ENCODE data around the gene PHYKPL. TPM values are rescaled to one million over a fixed set of nuclear protein-coding genes. Genes with fewer than 3 reads are reported as not detected.
A peak's percentile ranks its signal among the peaks of the same experiment; 100 is the strongest.

The PHYKPL gene
- total and polyA plus RNA-seq, 8 donors, result 22.9 to 262 (median 44.4) TPM

GRCh38 chr5:178234750-178235587 is 2.4 kb upstream of the PHYKPL start:
- Histone ChIP-seq H3K27ac (no peak overlapping the region), H3K4me3 (no peak overlapping the region), H3K36me3 (peaks cover 4 to 15% (median 6%) of the 10 kb centered on the region in 4 donors), H3K4me1 (peaks cover 11 to 72% (median 46%) of the 10 kb centered on the region in 4 donors), H3K27me3 (no peaks in the 10 kb centered on the region), H3K9me3 (no peaks in the 10 kb centered on the region)
- peak; percentile 73 to 87 for DNase-seq
- no peak for TF ChIP-seq EP300 (IDR thresholded peaks at IDR 0.05)
- TF ChIP-seq CTCF (IDR thresholded peaks at IDR 0.05), result peak in 4 of 7 experiments; percentile 27 to 63 (median 53)
- 23 to 25% (median 23%) methylated on average over 12 of the region's 12 CpGs for WGBS, 5 donors
- intact Hi-C loops (cut with DNase I; ENCODE audit: low total_unique reads), result no loop called here

- 80 to 87% (median 83%) methylated on average over 7 of the region's 7 CpGs for WGBS, 5 donors
- intact Hi-C loops (cut with DNase I; ENCODE audit: low total_unique reads), result no loop called here
- no peak for DNase-seq
- TF ChIP-seq POLR2AphosphoS5 (IDR thresholded peaks at IDR 0.05) (no peak), CTCF (IDR thresholded peaks at IDR 0.05) (no peak), POLR2A (IDR thresholded peaks at IDR 0.05) (no peak), EP300 (IDR thresholded peaks at IDR 0.05) (no peak)
- peaks cover 10 to 22% (median 14%) of the 10 kb centered on the region in 4 donors for H3K36me3 ChIP-seq
- H3K9me3 ChIP-seq, result no peaks in the 10 kb centered on the region
- no peak overlapping the region for H3K4me3 ChIP-seq
- peaks cover 11 to 76% (median 52%) of the 10 kb centered on the region in 4 donors for H3K4me1 ChIP-seq
- no peaks in the 10 kb centered on the region for H3K27me3 ChIP-seq
- H3K27ac ChIP-seq, result no peak overlapping the region
Measured at GRCh38 chr5:178234121-178234749, 1.6 kb upstream of the PHYKPL start.

GRCh38 chr5:178232920-178233429 is 373 bp upstream of the PHYKPL start:
- no peak for DNase-seq
- H3K4me1 ChIP-seq, result peaks cover 11 to 76% (median 49%) of the 10 kb centered on the region in 4 donors
- TF ChIP-seq EP300 (IDR thresholded peaks at IDR 0.05) (no peak), POLR2AphosphoS5 (IDR thresholded peaks at IDR 0.05) (no peak), POLR2A (IDR thresholded peaks at IDR 0.05) (no peak), CTCF (IDR thresholded peaks at IDR 0.05) (no peak)
- H3K27ac ChIP-seq, result peak overlapping the region; percentile 93 to 98 (median 98)
- peak overlapping the region; percentile 77 to 94 (median 90) for H3K4me3 ChIP-seq
- H3K27me3 ChIP-seq, result no peaks in the 10 kb centered on the region
- WGBS, 5 donors, result 73 to 78% (median 73%) methylated on average over 8 to 11 of the region's 11 CpGs
- intact Hi-C loops (cut with DNase I; ENCODE audit: low total_unique reads), result no loop called here
- H3K9me3 ChIP-seq, result no peaks in the 10 kb centered on the region
- H3K36me3 ChIP-seq, result peaks cover 21 to 35% (median 26%) of the 10 kb centered on the region in 4 donors

GRCh38 chr5:178231539-178232123 is 971 bp downstream of the PHYKPL start:
- intact Hi-C loops (cut with DNase I; ENCODE audit: low total_unique reads), result no loop called here
- H3K4me1 ChIP-seq, result peaks cover 11 to 69% (median 46%) of the 10 kb centered on the region in 4 donors
- DNase-seq, result no peak
- H3K27ac ChIP-seq, result peak overlapping the region; percentile 93 to 98 (median 98)
- no peaks in the 10 kb centered on the region for H3K9me3 ChIP-seq
- TF ChIP-seq CTCF (IDR thresholded peaks at IDR 0.05) (no peak), EP300 (IDR thresholded peaks at IDR 0.05) (no peak), POLR2AphosphoS5 (IDR thresholded peaks at IDR 0.05) (no peak), POLR2A (IDR thresholded peaks at IDR 0.05) (no peak)
- H3K4me3 ChIP-seq, result peak overlapping the region; percentile 77 to 94 (median 90)
- WGBS, 5 donors, result 11 to 32% (median 14%) methylated on average over 7 to 21 of the region's 21 CpGs
- H3K27me3 ChIP-seq, result no peaks in the 10 kb centered on the region
- peaks cover 33 to 48% (median 40%) of the 10 kb centered on the region in 4 donors for H3K36me3 ChIP-seq
